ENCODE data around the gene AKR1C2. TPM values are rescaled to one million over a fixed set of nuclear protein-coding genes. Genes with fewer than 3 reads are reported as not detected.
"Not testable (repeated sequence)": the region's sequence is repeated elsewhere in the genome, so short reads cannot be mapped to it uniquely, and the experiment has no call there.

AKR1C2 gene
- total RNA-seq, 1 donor from 2014 or later: 0.41 TPM

GRCh38 chr10:5004030-5004385, 351 bp upstream of the AKR1C2 start:
- DNase-seq (ENCODE audit: low read depth); H3K4me1 Mint-ChIP-seq (ENCODE audit: low read depth, unreplicated experiment); H3K36me3 ChIP-seq (ENCODE audit: insufficient read depth, low read length); H3K9me3 ChIP-seq (ENCODE audit: insufficient read depth, low read depth, low read length); H3K79me2 ChIP-seq (ENCODE audit: insufficient read depth, low read length); H3K27ac ChIP-seq (ENCODE audit: low read depth, low read length); H3K4me3 ChIP-seq (ENCODE audit: insufficient read depth, low read depth, low read length); H4K20me1 ChIP-seq (ENCODE audit: insufficient read depth, low read length); H3K4me3 Mint-ChIP-seq (ENCODE audit: unreplicated experiment); H3K4me1 ChIP-seq (ENCODE audit: insufficient read depth, low read length); H3K9me3 Mint-ChIP-seq (ENCODE audit: unreplicated experiment); H3K27ac Mint-ChIP-seq (ENCODE audit: unreplicated experiment); H3K27me3 ChIP-seq (ENCODE audit: insufficient read depth, low read length); H3K36me3 Mint-ChIP-seq (ENCODE audit: low read depth, unreplicated experiment); H3K4me2 ChIP-seq (ENCODE audit: low read length); H2AFZ ChIP-seq (ENCODE audit: low read depth, low read length); H3K9ac ChIP-seq (ENCODE audit: low read length); H3K27me3 Mint-ChIP-seq (ENCODE audit: low read depth, unreplicated experiment); FAIRE-seq: not testable (repeated sequence)

GRCh38 chr10:5002013-5002727, 1.5 kb downstream of the AKR1C2 start:
- no peak overlapping the region for H3K4me3 Mint-ChIP-seq (ENCODE audit: unreplicated experiment)
- no peak overlapping the region for H3K4me2 ChIP-seq (ENCODE audit: low read length)
- no peaks in the 10 kb centered on the region for H3K4me1 Mint-ChIP-seq (ENCODE audit: low read depth, unreplicated experiment)
- no peaks in the 10 kb centered on the region for H3K4me1 ChIP-seq (ENCODE audit: insufficient read depth, low read length)
- no peaks in the 10 kb centered on the region for H4K20me1 ChIP-seq (ENCODE audit: insufficient read depth, low read length)
- no peaks in the 10 kb centered on the region for H3K27me3 ChIP-seq (ENCODE audit: insufficient read depth, low read length)
- no peak overlapping the region for H3K9ac ChIP-seq (ENCODE audit: low read length)
- no peak overlapping the region for H2AFZ ChIP-seq (ENCODE audit: low read depth, low read length)
- TF ChIP-seq EZH2 (IDR thresholded peaks at IDR 0.05; ENCODE audit: insufficient read depth, low read length): no peak
- no peak for TF ChIP-seq CTCF (IDR thresholded peaks at IDR 0.05; ENCODE audit: insufficient read depth, low read depth, low read length)
- DNase-seq (ENCODE audit: low read depth) (no peak), FAIRE-seq (no peak)
- H3K27ac ChIP-seq (ENCODE audit: low read depth, low read length): no peak overlapping the region
- no peak overlapping the region for H3K27ac Mint-ChIP-seq (ENCODE audit: unreplicated experiment)
- no peak overlapping the region for H3K4me3 ChIP-seq (ENCODE audit: insufficient read depth, low read depth, low read length)
- H3K9me3 Mint-ChIP-seq (ENCODE audit: unreplicated experiment): no peaks in the 10 kb centered on the region
- H3K9me3 ChIP-seq (ENCODE audit: insufficient read depth, low read depth, low read length): no peaks in the 10 kb centered on the region
- H3K27me3 Mint-ChIP-seq (ENCODE audit: low read depth, unreplicated experiment): peaks cover 9% of the 10 kb centered on the region
- H3K36me3 ChIP-seq (ENCODE audit: insufficient read depth, low read length): no peaks in the 10 kb centered on the region
- no peaks in the 10 kb centered on the region for H3K36me3 Mint-ChIP-seq (ENCODE audit: low read depth, unreplicated experiment)
- no peaks in the 10 kb centered on the region for H3K79me2 ChIP-seq (ENCODE audit: insufficient read depth, low read length)

- no peak for DNase-seq (ENCODE audit: low read depth)
- peaks cover 9% of the 10 kb centered on the region for H3K27me3 Mint-ChIP-seq (ENCODE audit: low read depth, unreplicated experiment)
These were observed 5.0 kb downstream of the AKR1C2 start for GRCh38 chr10:4998671-4999070.

GRCh38 chr10:4994260-4994659, 9.4 kb downstream of the AKR1C2 start:
- DNase-seq (ENCODE audit: low read depth); H3K4me3 ChIP-seq (ENCODE audit: insufficient read depth, low read depth, low read length); H4K20me1 ChIP-seq (ENCODE audit: insufficient read depth, low read length); H3K27ac ChIP-seq (ENCODE audit: low read depth, low read length); H3K36me3 Mint-ChIP-seq (ENCODE audit: low read depth, unreplicated experiment); H3K27me3 Mint-ChIP-seq (ENCODE audit: low read depth, unreplicated experiment); H3K9me3 Mint-ChIP-seq (ENCODE audit: unreplicated experiment); H3K9ac ChIP-seq (ENCODE audit: low read length); H3K4me3 Mint-ChIP-seq (ENCODE audit: unreplicated experiment); H3K36me3 ChIP-seq (ENCODE audit: insufficient read depth, low read length); H3K27ac Mint-ChIP-seq (ENCODE audit: unreplicated experiment); FAIRE-seq; H3K27me3 ChIP-seq (ENCODE audit: insufficient read depth, low read length); H3K79me2 ChIP-seq (ENCODE audit: insufficient read depth, low read length); H3K9me3 ChIP-seq (ENCODE audit: insufficient read depth, low read depth, low read length); H2AFZ ChIP-seq (ENCODE audit: low read depth, low read length); H3K4me2 ChIP-seq (ENCODE audit: low read length); H3K4me1 Mint-ChIP-seq (ENCODE audit: low read depth, unreplicated experiment); H3K4me1 ChIP-seq (ENCODE audit: insufficient read depth, low read length): not testable (repeated sequence)

More at GRCh38 chr10:4998671-4999070, 5.0 kb downstream of the AKR1C2 start:
- no peaks in the 10 kb centered on the region for H3K36me3 Mint-ChIP-seq (ENCODE audit: low read depth, unreplicated experiment)
- no peak overlapping the region for H2AFZ ChIP-seq (ENCODE audit: low read depth, low read length)
- no peak overlapping the region for H3K4me3 ChIP-seq (ENCODE audit: insufficient read depth, low read depth, low read length)
- no peaks in the 10 kb centered on the region for H3K36me3 ChIP-seq (ENCODE audit: insufficient read depth, low read length)
- no peak overlapping the region for H3K9ac ChIP-seq (ENCODE audit: low read length)
- H3K4me3 Mint-ChIP-seq (ENCODE audit: unreplicated experiment): no peak overlapping the region
- H3K4me1 Mint-ChIP-seq (ENCODE audit: low read depth, unreplicated experiment): no peaks in the 10 kb centered on the region
- H3K27ac ChIP-seq (ENCODE audit: low read depth, low read length): no peak overlapping the region
- no peak overlapping the region for H3K27ac Mint-ChIP-seq (ENCODE audit: unreplicated experiment)
- TF ChIP-seq EZH2 (IDR thresholded peaks at IDR 0.05; ENCODE audit: insufficient read depth, low read length) (no peak), CTCF (IDR thresholded peaks at IDR 0.05; ENCODE audit: insufficient read depth, low read depth, low read length) (no peak)
- H3K27me3 ChIP-seq (ENCODE audit: insufficient read depth, low read length): no peaks in the 10 kb centered on the region
- H4K20me1 ChIP-seq (ENCODE audit: insufficient read depth, low read length): no peaks in the 10 kb centered on the region
- no peaks in the 10 kb centered on the region for H3K9me3 ChIP-seq (ENCODE audit: insufficient read depth, low read depth, low read length)
- H3K9me3 Mint-ChIP-seq (ENCODE audit: unreplicated experiment): no peaks in the 10 kb centered on the region
- FAIRE-seq: no peak
- H3K4me2 ChIP-seq (ENCODE audit: low read length): no peak overlapping the region
- no peaks in the 10 kb centered on the region for H3K4me1 ChIP-seq (ENCODE audit: insufficient read depth, low read length)
- no peaks in the 10 kb centered on the region for H3K79me2 ChIP-seq (ENCODE audit: insufficient read depth, low read length)

GRCh38 chr10:4992564-4992963, 11.1 kb downstream of the AKR1C2 start:
- H4K20me1 ChIP-seq (ENCODE audit: insufficient read depth, low read length); DNase-seq (ENCODE audit: low read depth); H3K27me3 Mint-ChIP-seq (ENCODE audit: low read depth, unreplicated experiment); H3K27me3 ChIP-seq (ENCODE audit: insufficient read depth, low read length); H3K36me3 ChIP-seq (ENCODE audit: insufficient read depth, low read length); H3K4me1 Mint-ChIP-seq (ENCODE audit: low read depth, unreplicated experiment); H3K36me3 Mint-ChIP-seq (ENCODE audit: low read depth, unreplicated experiment); H3K9ac ChIP-seq (ENCODE audit: low read length); H3K4me2 ChIP-seq (ENCODE audit: low read length); H3K4me1 ChIP-seq (ENCODE audit: insufficient read depth, low read length); H3K9me3 Mint-ChIP-seq (ENCODE audit: unreplicated experiment); H3K4me3 Mint-ChIP-seq (ENCODE audit: unreplicated experiment); H3K9me3 ChIP-seq (ENCODE audit: insufficient read depth, low read depth, low read length); H3K4me3 ChIP-seq (ENCODE audit: insufficient read depth, low read depth, low read length); H2AFZ ChIP-seq (ENCODE audit: low read depth, low read length); H3K27ac Mint-ChIP-seq (ENCODE audit: unreplicated experiment); FAIRE-seq; H3K27ac ChIP-seq (ENCODE audit: low read depth, low read length); H3K79me2 ChIP-seq (ENCODE audit: insufficient read depth, low read length): not testable (repeated sequence)
